HG03439 (cell line): ENCODE measurements around the gene CCDC102A.
"Not testable (repeated sequence)": the region's sequence is repeated elsewhere in the genome, so short reads cannot be mapped to it uniquely, and the experiment has no call there.

Experiments used
- ATAC-seq: cut with Tn5 transposase; IDR thresholded peaks from one replicate; pipeline ENCODE4 v1.9.1; 2021; ENCODE audit warnings: mild to moderate bottlenecking, moderate library complexity; ENCODE audit not compliant: unreplicated experiment

CCDC102A gene

GRCh38 chr16:57504491-57504890 lies 31.9 kb downstream of the CCDC102A start:
- ATAC-seq, result no peak

DNA sequence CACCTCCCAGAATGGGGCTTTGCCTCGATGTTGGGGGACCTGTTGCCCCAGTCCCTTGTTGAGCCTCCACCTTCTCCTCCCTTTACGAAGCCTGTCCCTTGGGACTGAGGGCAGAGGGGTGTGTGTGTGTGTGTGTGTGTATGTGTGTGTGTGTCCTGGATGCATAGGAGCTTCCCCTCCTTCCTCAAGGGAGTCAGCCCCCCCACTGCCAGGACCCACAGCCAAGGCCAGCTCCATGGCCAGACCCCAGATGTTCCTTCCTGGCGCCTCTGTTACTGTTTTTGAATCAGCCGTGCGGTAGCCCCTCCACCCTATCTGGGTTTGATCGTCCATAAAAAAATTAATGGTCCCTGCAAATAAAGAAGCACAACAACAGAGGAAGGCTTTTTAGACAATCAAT lies 32.4 kb downstream of the CCDC102A start:
- ATAC-seq, result no peak

GRCh38 chr16:57503366-57503765 lies 33.0 kb downstream of the CCDC102A start:
- no peak for ATAC-seq

DNA sequence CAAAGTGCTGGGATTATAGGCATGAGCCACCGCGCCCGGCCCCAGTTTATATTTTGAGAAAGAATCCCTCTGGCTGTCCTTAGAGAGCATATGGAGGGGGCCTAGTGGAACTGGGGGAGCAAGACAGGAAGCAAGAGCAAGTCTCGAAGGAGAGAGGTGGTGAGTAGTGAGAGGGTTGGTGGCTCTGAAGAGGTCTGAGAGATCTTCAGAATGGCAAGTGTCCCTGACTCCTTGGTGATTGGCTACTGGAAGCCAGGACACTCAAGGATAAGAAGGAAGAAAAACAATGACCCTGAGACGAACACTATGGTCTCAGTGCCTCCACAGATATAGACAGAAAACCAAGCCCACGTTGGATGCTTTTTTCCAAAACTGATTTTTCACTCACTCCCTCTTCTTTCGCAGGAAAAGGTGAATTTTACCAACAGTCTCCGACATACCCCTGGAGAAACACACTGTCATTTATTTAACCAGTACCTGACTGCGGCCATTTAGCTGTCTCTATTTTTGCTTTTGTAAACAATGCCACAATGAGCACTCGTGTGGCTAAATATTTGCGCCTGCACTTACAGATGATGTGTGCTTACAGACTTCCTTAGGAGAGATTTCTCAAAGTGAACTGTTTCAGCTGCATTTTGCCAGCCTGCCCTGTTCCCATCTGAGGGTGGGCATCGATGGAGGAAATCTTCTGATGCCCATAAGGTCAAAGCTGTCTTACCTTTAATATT lies 34.2 kb downstream of the CCDC102A start:
- ATAC-seq, result no peak

- ATAC-seq, result no peak
Measured at GRCh38 chr16:57501492-57501891, 34.9 kb downstream of the CCDC102A start.

- no peak for ATAC-seq
Measured at GRCh38 chr16:57500578-57501111, 35.7 kb downstream of the CCDC102A start.

DNA sequence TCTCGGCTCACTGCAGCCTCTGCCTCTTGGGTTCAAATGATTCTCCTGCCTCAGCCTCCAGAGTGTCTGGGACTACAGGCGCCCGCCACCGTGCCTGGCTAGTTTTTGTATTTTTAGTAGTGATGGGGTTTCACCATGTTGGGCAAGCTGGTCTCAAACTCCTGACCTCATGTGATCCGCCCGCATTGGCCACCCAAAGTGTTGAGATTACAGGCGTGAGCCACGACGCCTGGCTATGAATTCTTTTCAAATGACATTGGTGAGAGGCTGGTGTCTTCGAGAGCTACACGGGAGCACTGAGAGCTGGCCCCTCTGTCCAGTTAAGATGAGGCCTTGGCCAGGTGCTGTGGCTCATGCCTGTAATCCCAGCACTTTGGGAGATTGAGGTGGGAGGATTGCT lies 36.4 kb downstream of the CCDC102A start:
- ATAC-seq, result not testable (repeated sequence)

DNA sequence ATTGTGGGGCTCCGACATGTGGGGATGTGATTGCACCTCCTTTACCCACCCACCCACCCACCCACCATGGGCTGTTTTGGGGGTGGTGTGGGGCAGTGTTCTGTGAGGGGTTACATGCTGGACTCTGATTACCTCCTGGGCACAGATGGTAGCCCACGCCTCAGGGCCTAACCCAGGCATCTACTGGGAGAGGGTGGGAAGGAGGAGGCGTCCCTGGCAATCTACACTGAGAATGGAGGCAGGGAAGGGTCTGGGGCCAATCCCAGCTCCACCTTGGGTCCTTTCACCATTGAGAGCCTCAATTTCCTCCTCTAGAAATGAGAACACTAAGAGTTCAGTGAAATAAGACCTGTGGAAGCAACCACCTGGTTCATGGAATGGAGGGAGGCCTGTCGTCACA lies 38.3 kb downstream of the CCDC102A start:
- no peak for ATAC-seq

- no peak for ATAC-seq
Measured at GRCh38 chr16:57497121-57497520, 39.2 kb downstream of the CCDC102A start.

DNA sequence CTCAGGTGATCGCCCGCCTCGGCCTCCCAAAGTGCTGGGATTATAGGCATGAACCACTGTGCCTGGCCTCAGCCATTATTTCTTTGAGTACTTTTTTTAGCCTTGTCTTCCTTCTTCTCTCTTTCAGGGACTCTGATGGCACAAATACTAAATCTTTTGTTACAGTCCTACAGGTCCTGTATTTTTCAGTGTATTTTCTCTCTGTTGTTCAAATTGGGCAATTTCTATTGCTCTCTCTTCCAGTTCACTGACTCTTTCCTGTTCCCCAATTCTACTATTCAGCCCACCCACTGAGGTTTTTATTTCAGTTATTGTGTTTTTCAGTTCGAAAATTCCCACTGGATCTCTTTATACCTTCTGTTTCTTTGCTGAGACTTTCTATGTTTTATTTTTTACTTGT lies 42.6 kb downstream of the CCDC102A start:
- no peak for ATAC-seq

- no peak for ATAC-seq
Measured at GRCh38 chr16:57489229-57489628, 47.1 kb downstream of the CCDC102A start.

GRCh38 chr16:57486858-57487834 lies 49.2 kb downstream of the CCDC102A start:
- no peak for ATAC-seq

DNA sequence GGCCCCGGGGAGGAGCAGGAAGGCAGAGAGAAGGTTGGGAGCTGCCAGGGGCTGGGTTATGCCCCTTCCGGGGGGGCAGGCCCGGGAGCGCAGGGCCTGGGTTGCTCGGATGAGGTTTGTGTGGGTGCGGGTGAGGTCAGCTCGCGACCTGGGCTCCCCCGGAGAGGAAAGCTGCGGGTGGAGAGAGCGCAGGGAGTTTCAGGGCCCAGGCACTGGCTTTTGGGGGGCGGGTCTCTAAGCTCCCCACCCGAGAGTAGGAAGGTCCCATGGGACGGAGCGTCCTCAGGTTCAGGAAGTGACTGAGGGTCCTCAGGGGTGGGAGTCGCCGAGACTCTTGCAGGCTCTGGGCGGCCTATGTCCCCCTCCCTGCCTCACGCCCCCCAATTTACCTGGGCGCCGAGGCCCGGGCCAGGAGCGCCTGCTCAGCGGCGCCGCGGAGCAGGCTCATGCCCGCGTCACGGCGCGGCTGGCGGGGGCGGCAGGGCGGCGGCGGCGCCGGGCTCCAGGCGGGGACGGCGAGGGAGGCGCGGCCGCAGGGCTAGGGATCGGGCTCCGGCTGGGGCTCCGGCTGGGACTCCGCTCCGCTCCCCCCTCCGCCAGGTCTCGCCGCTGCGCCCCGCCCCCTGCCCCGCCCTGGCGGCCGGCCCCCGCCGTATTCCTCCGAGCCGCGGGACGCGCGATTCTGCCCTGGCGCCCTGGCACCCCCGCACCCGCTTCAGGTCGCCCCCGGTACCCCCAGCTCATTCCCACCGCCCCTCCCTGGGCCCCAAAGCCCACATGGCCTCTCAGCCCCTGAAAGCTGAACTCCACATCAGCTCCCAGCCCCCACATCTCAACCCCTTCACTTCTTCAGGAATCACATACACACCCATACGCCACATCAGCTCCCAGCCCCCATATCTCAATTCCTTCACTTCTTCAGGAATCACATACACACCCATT lies 50.2 kb downstream of the CCDC102A start, which contains the start of gene DOK4:
Gene DOK4 (minus strand): TSS at position 578 of the 942 bp plus-strand sequence. CDS start 6,986 bp downstream, outside the sequence.
- ATAC-seq, result peak; percentile 67

DNA sequence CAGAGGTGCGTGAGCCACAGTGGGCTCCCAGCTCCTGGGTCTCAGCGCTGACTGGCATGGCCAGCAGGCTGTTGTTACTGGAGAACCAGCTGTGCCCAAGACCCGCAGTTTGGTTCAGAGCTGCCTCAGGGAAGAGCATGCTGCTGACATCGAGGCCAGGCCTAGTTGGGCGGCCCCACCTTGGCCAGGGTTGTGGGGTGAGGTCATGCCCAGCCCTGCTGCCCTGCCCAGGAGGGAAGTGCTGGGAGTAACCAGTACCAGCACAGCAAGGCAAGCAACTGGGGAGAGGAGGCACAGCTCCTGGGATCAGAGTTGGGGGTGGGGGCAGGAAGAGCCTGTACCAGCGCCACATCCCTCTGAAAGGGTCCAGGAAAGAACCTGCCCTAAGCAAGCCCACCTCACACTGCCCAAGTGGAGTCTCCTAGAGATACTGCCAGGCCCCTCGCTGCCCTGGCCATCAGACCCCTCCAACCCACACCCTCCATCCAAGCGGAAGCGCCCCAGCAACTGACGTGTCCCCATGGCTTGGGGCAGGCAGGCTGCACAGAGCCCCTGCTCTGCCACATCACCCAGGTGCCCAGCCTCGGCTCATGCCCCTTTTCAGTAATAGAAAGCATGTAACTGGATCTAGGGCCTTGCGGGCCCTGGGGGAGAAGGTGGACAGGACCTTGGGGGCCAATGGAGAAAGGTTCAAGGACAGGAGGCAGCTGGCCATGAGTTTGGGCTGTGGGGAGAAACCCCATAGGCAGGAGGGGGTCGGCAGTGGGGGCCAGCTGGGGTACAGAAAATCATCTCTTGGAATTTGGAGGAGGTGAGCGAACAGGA lies 51.1 kb downstream of the CCDC102A start:
- no peak for ATAC-seq

- ATAC-seq, result no peak
Measured at GRCh38 chr16:57484515-57485005, 51.8 kb downstream of the CCDC102A start.

DNA sequence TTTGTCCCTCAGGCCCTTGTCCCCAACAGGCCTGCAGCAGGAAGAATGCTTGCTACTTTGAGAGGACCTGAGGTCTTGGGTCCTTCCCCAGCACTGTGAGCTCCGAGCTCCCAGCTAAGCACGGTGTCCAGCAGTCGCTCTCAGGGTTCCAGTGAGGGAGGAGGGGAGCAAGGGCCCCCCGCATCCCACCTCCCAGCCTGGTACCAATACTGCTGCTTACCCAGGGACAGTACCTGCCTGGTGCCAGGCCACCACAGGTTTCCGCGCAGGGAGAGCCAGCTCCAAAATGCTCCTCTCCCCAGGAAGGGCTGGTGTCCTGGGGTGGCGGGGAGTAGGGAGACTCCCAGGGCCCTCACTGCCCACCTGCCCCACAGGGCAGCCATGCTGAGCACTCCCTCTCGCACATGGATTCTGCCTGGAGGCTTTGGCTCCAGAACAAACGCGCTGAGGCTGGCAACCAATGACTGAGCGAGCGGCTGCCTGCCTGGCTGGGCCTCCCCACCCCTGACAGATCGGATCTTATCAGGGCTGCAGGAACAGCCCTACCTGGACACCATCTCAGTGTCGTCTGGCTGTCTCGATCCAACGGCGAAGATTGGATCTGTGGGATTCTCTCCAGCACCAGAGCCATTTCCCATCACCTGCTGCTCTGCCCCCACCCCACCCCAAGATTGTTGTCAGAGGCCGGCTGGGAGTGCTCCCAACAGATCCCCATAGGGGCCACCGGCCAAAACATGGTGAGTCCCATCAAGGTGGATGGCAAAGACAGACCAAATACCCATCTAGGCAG lies 52.5 kb downstream of the CCDC102A start:
- ATAC-seq, result no peak

DNA sequence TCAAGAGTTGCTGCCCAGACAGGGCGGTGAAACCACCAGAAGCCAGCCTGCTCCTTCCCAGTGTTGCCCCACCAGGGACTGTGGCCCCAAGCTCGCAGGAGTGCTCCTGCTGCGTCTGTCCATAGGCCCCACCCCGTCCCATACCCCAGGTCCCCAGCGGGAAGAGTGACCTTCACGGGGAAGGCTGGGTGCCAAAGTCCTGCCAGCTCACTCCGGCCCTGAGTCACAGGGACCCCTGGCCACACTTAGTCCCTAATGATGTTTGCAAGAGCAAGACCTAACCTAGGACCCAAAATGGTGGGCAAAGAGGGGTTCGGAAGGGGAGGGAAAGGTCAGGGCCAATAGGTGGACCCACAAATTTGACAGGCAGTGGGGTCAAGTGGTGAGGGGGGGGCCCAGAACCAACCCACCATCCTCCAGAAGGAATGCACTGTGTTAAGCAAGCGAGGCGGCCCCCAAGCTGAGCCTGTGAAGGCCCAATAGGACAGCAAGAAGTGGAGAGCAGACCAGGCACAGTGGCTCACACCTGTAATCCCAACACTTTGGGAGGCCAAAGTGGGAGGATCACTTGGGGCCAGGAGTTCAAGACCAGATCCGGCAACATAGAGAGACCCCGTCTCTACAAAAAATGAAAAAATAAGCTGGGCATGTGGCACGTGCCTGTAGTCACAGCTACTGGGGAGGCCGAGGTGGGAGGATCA lies 53.4 kb downstream of the CCDC102A start:
- no peak for ATAC-seq

DNA sequence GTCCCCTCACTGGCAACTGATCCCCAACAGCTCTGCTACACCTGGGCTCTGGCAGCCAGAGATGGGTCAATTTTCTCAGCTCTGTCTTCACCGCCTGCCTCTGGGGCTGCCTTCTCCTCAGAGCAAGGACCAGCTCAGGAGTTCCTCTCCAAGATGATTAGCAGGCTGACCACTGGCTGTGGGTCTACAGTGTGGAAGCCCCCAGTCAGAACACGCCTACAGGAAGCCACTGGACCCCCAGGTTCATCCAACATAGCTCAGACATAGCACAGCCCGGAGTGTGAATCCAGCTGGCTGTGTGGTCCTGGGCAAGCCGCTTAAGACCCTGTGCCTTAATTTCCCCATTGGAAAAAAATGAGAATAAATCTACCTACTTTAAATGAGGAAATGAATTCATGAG lies 55.0 kb downstream of the CCDC102A start:
- no peak for ATAC-seq
